ENCODE results near the gene CCDC158. TPM values are rescaled to one million over a fixed set of nuclear protein-coding genes. Genes with fewer than 3 reads are reported as not detected.
A peak's percentile ranks its signal among the peaks of the same experiment; 100 is the strongest.

CCDC158 gene
- total and polyA plus RNA-seq, 2 of the 8 experiments (the other 6 are each of a cell fraction or from before 2014, with no cell fraction given): not detected

GRCh38 chr4:76307660-76308014 is 113.3 kb downstream of the CCDC158 start:
- H3K4me3 ChIP-seq (ENCODE audit: extremely low read depth in 1 of 4, insufficient read depth in 2 of 4, low read depth in 3 of 4, low read length in 4 of 4): peak overlapping the region; percentile 60 to 81 (median 72); a peak in 6 of 8 replicates
- peak overlapping the region; percentile 74 to 84 for H3K4me2 ChIP-seq (ENCODE audit: insufficient read depth in 1 of 2, low read depth in 2 of 2, low read length in 2 of 2)
- 77% methylated on average over 4 of the region's 4 CpGs; no CpG with 5 or more reads in 1 of the 2 experiments for WGBS, 2 experiments (ENCODE audit: extremely low coverage in 1 of 2, insufficient coverage in 1 of 2, insufficient read length in 1 of 2, insufficient replicate concordance in 2 of 2, low coverage in 1 of 2, low lambda C conversion rate in 2 of 2, missing lambda C conversion rate in 1 of 2)
- TF ChIP-seq E2F6 (IDR thresholded peaks at IDR 0.05) (no peak), BRCA1 (IDR thresholded peaks at IDR 0.05; ENCODE audit: low read depth, low read length) (no peak), CHD1 (IDR thresholded peaks at IDR 0.05; ENCODE audit: low read depth, low read length) (no peak), SIX5 (IDR thresholded peaks at IDR 0.05; ENCODE audit: low read depth, low read length) (no peak), SIRT6 (IDR thresholded peaks at IDR 0.05; ENCODE audit: low read length) (no peak), EGR1 (IDR thresholded peaks at IDR 0.05; ENCODE audit: borderline replicate concordance, low read depth, low read length) (no peak), SIN3A (conservative IDR thresholded peaks at IDR 0.05 in 1 of 2, IDR thresholded peaks at IDR 0.05 in 1 of 2; ENCODE audit: low read depth in 1 of 2, low read length in 2 of 2) (no peak), HDAC2 (IDR thresholded peaks at IDR 0.05; ENCODE audit: borderline replicate concordance in 1 of 2, low read depth in 2 of 2, low read length in 2 of 2) (no peak), CEBPB (IDR thresholded peaks at IDR 0.05; ENCODE audit: low read depth, low read length) (no peak), ATF3 (IDR thresholded peaks at IDR 0.05; ENCODE audit: insufficient read depth, low read depth, low read length) (no peak), CBX8 (IDR thresholded peaks at IDR 0.05; ENCODE audit: borderline replicate concordance, low read depth, low read length) (no peak), EZH2 (IDR thresholded peaks at IDR 0.05; ENCODE audit: low read depth, low read length, severe bottlenecking) (no peak), NRF1 (IDR thresholded peaks at IDR 0.05; ENCODE audit: low read depth, low read length) (no peak)

More at GRCh38 chr4:76307660-76308014, 113.3 kb downstream of the CCDC158 start:
- H4K5ac ChIP-seq (ENCODE audit: insufficient read length, low read depth, low read length): no peak overlapping the region
- no peaks in the 10 kb centered on the region for H3K79me2 ChIP-seq (ENCODE audit: control insufficient read depth in 1 of 2, insufficient read depth in 2 of 2, low read length in 2 of 2)
- no peak overlapping the region for H2BK5ac ChIP-seq (ENCODE audit: low read depth, low read length)
- CTCF ChIA-PET (ENCODE audit: partially characterized antibody): interaction anchor here (0.9 to 4.4 kb wide), 17 partner anchors 13 to 651 kb away, joined by 3 to 35 read pairs (median 3); no protein-coding TSS in a partner anchor
- H2BK20ac ChIP-seq (ENCODE audit: low read length): no peak overlapping the region
- H3K9ac ChIP-seq (replicated peaks in 1 of 4; ENCODE audit: extremely low read depth in 1 of 4, low read depth in 3 of 4, low read length in 3 of 4): no peak overlapping the region; a peak in 1 of 7 replicates
- H3K23ac ChIP-seq (ENCODE audit: insufficient read length): no peak overlapping the region
- H2AFZ ChIP-seq (ENCODE audit: low read length): no peak overlapping the region
- no peaks in the 10 kb centered on the region for H3K79me1 ChIP-seq (ENCODE audit: low read depth, low read length)
- H3K4me1 ChIP-seq (replicated peaks in 1 of 4; ENCODE audit: control insufficient read depth in 3 of 4, insufficient read depth in 4 of 4, low read length in 3 of 4): no peaks in the 10 kb centered on the region; a peak in 1 of 7 replicates
- no peak overlapping the region for H4K8ac ChIP-seq (ENCODE audit: extremely low read depth, insufficient read depth, low read length)
- H3K56ac ChIP-seq (replicated peaks; ENCODE audit: insufficient read length, low read depth, low read length): no peak overlapping the region
- peaks cover 2 to 17% (median 11%) of the 10 kb centered on the region in 4 experiments for H3K27me3 ChIP-seq (replicated peaks in 1 of 4; ENCODE audit: control insufficient read depth in 3 of 4, extremely low read depth in 1 of 4, insufficient read depth in 3 of 4, low read length in 3 of 4)
- peaks cover 8% of the 10 kb centered on the region; the same call in 1 of the 2 replicates for H3K23me2 ChIP-seq (ENCODE audit: low read depth, low read length)
- DNase-seq (ENCODE audit: low read depth in 1 of 2, low spot score in 2 of 2): no peak
- no peak for FAIRE-seq
- no peaks in the 10 kb centered on the region for H3K9me3 ChIP-seq (ENCODE audit: insufficient read depth in 2 of 2, low read depth in 1 of 2, low read length in 1 of 2)
- H3K18ac ChIP-seq (ENCODE audit: extremely low read depth, low read length): no peak overlapping the region
- no peak overlapping the region for H3K14ac ChIP-seq (ENCODE audit: insufficient read length)
- no peak overlapping the region for H2BK120ac ChIP-seq (replicated peaks; ENCODE audit: low read depth, low read length)
- H3K36me3 ChIP-seq (ENCODE audit: control insufficient read depth in 2 of 4, insufficient read depth in 4 of 4, low read length in 3 of 4): peaks cover 0 to 4% (median 0%) of the 10 kb centered on the region in 4 experiments; a peak in 2 of 8 replicates
- peaks cover 0 to 1% of the 10 kb centered on the region in 2 experiments for H4K20me1 ChIP-seq (replicated peaks in 1 of 2; ENCODE audit: control insufficient read depth in 1 of 2, insufficient read depth in 2 of 2, low read length in 2 of 2)
- no peak overlapping the region for H2AK5ac ChIP-seq (ENCODE audit: low read depth, low read length)
- H2BK15ac ChIP-seq (ENCODE audit: low read length): no peak overlapping the region
- no peak overlapping the region for H2BK12ac ChIP-seq (ENCODE audit: low read depth, low read length)
- no peak overlapping the region for H4K91ac ChIP-seq (replicated peaks; ENCODE audit: insufficient read length, low read length)
- POLR2A ChIA-PET (ENCODE audit: partially characterized antibody): interaction anchor here (0.6 to 2.1 kb wide), 7 partner anchors 9 to 192 kb away, joined by 3 to 6 read pairs (median 3); partner anchors contain the start of genes NUP54 and SCARB2
- no peak overlapping the region for H3K27ac ChIP-seq (ENCODE audit: low read depth, low read length)
- H3K4ac ChIP-seq (replicated peaks; ENCODE audit: insufficient read length, low read depth, low read length): no peak overlapping the region

All from H1 (cell line).